Thoracic aorta (tissue), 2 donors: Measurements from ENCODE around the gene SGCD. TPM values are rescaled to one million over a fixed set of nuclear protein-coding genes. Genes with fewer than 3 reads are reported as not detected.

Experiments used
- ATAC-seq: fragments of 150-250 bp; one replicate; pipeline ENCODE4 v1.8.0; 2017; ENCODE audit warnings: low read depth; ENCODE audit not compliant: insufficient number of reproducible peaks, low FRiP score
- DNase-seq: peaks from one replicate; pipeline ENCODE4 v3.0.0-alpha.2; 2020; ENCODE audit warnings: low spot score
- H3K27ac ChIP-seq, 2 donors: fragments of 200-600 bp; sonication (generic); 1 replicate in 1 of 2; 2 replicates in 1 of 2; pipeline ENCODE4 v1.5.1; 2016; ENCODE audit warnings: mild to moderate bottlenecking in 2 of 2, moderate library complexity in 2 of 2
- H3K27me3 ChIP-seq: fragments of 200-600 bp; sonication (generic); replicated peaks from 2 replicates; pipeline ENCODE4 v1.6.0; 2016; ENCODE audit warnings: mild to moderate bottlenecking; ENCODE audit not compliant: insufficient read depth
- H3K36me3 ChIP-seq: fragments of 200-600 bp; sonication (generic); one replicate; pipeline ENCODE4 v1.5.1; 2016
- H3K4me1 ChIP-seq, 2 donors: fragments of 200-600 bp; sonication (generic); 1 replicate in 1 of 2; 2 replicates in 1 of 2; pipeline versions ENCODE4 v1.5.1 to v1.6.0; 2016; ENCODE audit warnings: low read depth in 2 of 2, mild to moderate bottlenecking in 1 of 2; ENCODE audit not compliant: control insufficient read depth in 1 of 2
- H3K4me3 ChIP-seq: fragments of 200-600 bp; sonication (generic); 2 replicates; pipeline ENCODE4 v1.5.1; 2016; ENCODE audit warnings: mild to moderate bottlenecking
- H3K9me3 ChIP-seq: fragments of 200-600 bp; sonication (generic); 2 replicates; pipeline ENCODE4 v1.5.1; 2016
- CTCF ChIP-seq: fragments of 200-600 bp; sonication (generic); IDR thresholded peaks from one replicate; pipeline ENCODE4 v1.5.1; 2019; ENCODE audit warnings: antibody characterized with exemption
- total RNA-seq, 2 donors: library from RNA; depleted of rRNA; stranded (reverse); fragments of >200 nt; gene quantifications; one replicate each; pipeline versions ENCODE4 v1.1.0 to v1.2.3, GENCODE V29; 2016

SGCD gene
- total RNA-seq, 2 donors from 2014 or later: 20.4 to 40.3 TPM

GRCh38 chr5:156534906-156535485 is 208.0 kb downstream of the SGCD start:
- H3K4me1 ChIP-seq: no peaks in the 10 kb centered on the region
- H3K9me3 ChIP-seq: no peaks in the 10 kb centered on the region
- H3K27ac ChIP-seq: no peak overlapping the region
- ATAC-seq (no peak), DNase-seq (no peak)
- no peaks in the 10 kb centered on the region for H3K36me3 ChIP-seq
- H3K27me3 ChIP-seq: no peaks in the 10 kb centered on the region
- TF ChIP-seq CTCF: no peak
- H3K4me3 ChIP-seq: no peak overlapping the region

GRCh38 chr5:156540491-156540890 is 213.5 kb downstream of the SGCD start:
- Histone ChIP-seq H3K4me1 (no peaks in the 10 kb centered on the region), H3K9me3 (no peaks in the 10 kb centered on the region), H3K36me3 (no peaks in the 10 kb centered on the region), H3K4me3 (no peak overlapping the region), H3K27ac (no peak overlapping the region), H3K27me3 (no peaks in the 10 kb centered on the region)
- TF ChIP-seq CTCF: no peak
- DNase-seq (no peak), ATAC-seq (no peak)

DNA sequence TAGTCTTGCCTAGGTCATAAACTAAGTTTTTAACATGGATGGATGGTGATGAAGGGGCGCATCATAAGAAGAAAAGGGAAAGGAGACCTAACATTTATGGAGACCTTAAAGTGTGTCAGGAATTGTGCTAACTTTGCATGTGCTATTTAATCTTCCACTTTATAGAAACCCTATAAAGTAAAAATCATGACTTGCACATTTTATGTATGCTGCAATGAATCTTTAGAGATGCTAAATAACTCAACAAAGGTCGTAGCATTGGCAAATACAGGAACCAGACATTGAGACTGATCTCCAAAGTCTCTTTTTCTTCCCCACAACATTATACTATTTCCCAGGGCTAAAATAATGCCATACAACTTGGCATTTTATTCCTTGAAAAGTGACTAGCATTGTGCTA is 214.6 kb downstream of the SGCD start:
- no peak for TF ChIP-seq CTCF
- no peaks in the 10 kb centered on the region for H3K36me3 ChIP-seq
- DNase-seq (no peak), ATAC-seq (no peak)
- no peaks in the 10 kb centered on the region for H3K27me3 ChIP-seq
- H3K27ac ChIP-seq: no peak overlapping the region
- no peak overlapping the region for H3K4me3 ChIP-seq
- no peaks in the 10 kb centered on the region for H3K9me3 ChIP-seq
- H3K4me1 ChIP-seq: no peaks in the 10 kb centered on the region

GRCh38 chr5:156543348-156544145 is 216.6 kb downstream of the SGCD start:
- Histone ChIP-seq H3K27ac (no peak overlapping the region), H3K4me1 (no peaks in the 10 kb centered on the region), H3K27me3 (no peaks in the 10 kb centered on the region), H3K4me3 (no peak overlapping the region), H3K36me3 (no peaks in the 10 kb centered on the region), H3K9me3 (no peaks in the 10 kb centered on the region)
- DNase-seq (no peak), ATAC-seq (no peak)
- no peak for TF ChIP-seq CTCF

DNA sequence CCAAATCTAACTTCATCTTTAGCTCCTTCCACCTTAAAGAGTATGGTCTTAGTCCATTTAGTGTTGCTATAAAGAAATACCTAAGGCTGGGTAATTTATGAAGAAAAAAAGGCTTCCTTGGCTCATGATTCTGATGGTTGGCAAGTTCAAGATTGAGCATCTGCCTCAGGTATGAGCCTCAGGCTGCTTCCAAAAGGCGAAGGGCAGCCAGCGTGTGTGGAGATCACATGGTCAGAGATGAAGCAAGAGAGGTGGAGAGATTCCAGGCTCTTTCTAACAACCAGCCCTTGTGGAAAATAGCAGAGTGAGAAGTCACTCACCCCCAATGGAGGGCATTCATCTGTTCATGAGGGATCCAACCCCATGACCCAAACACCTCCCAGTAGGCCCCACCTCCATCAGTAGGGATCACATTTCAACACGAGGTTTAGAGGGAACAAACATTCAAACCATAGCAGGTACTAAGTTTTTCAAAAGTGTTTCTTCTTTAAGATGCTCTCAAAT is 225.9 kb downstream of the SGCD start:
- H3K4me3 ChIP-seq: no peak overlapping the region
- no peaks in the 10 kb centered on the region for H3K4me1 ChIP-seq
- H3K27ac ChIP-seq: no peak overlapping the region
- no peaks in the 10 kb centered on the region for H3K9me3 ChIP-seq
- no peaks in the 10 kb centered on the region for H3K27me3 ChIP-seq
- no peak for DNase-seq
- no peak for ATAC-seq
- TF ChIP-seq CTCF: no peak
- no peaks in the 10 kb centered on the region for H3K36me3 ChIP-seq
